Activated T-cell treated with anti-CD3 and anti-CD28 coated beads for 1 hour (primary cell): ENCODE data around the gene CPOX.
A peak's percentile ranks its signal among the peaks of the same experiment; 100 is the strongest.
"Not testable (repeated sequence)": the region's sequence is repeated elsewhere in the genome, so short reads cannot be mapped to it uniquely, and the experiment has no call there.

Experiments used
- DNase-seq: peaks from one replicate; pipeline ENCODE4 v3.0.0-alpha.2; 2020; ENCODE audit warnings: low read depth

The CPOX gene

GRCh38 chr3:98593046-98593936 lies at the start of gene CPOX:
Gene CPOX, minus strand, starts transcription at chr3:98593611. Its CDS starts 107 bp downstream, at chr3:98593504.
- DNase-seq, result peak; percentile 68

- not testable (repeated sequence) for DNase-seq
Measured at GRCh38 chr3:98642769-98643168, 49.4 kb upstream of the CPOX start.

GRCh38 chr3:98641756-98642155 lies 48.3 kb upstream of the CPOX start:
- not testable (repeated sequence) for DNase-seq

- DNase-seq, result not testable (repeated sequence)
Measured at GRCh38 chr3:98638515-98638914, 45.1 kb upstream of the CPOX start.

- DNase-seq, result no peak
Measured at GRCh38 chr3:98630416-98630815, 37.0 kb upstream of the CPOX start.

GRCh38 chr3:98628317-98628716 lies 34.9 kb upstream of the CPOX start:
- DNase-seq, result no peak

- DNase-seq, result no peak
Measured at GRCh38 chr3:98626151-98626550, 32.7 kb upstream of the CPOX start.

- DNase-seq, result no peak
Measured at GRCh38 chr3:98623572-98624280, 30.3 kb upstream of the CPOX start.

- no peak for DNase-seq
Measured at GRCh38 chr3:98617841-98618240, 24.4 kb upstream of the CPOX start.

GRCh38 chr3:98613616-98614015 lies 20.2 kb upstream of the CPOX start:
- no peak for DNase-seq

- no peak for DNase-seq
Measured at GRCh38 chr3:98612996-98613517, 19.6 kb upstream of the CPOX start.

GRCh38 chr3:98612587-98612986 lies 19.2 kb upstream of the CPOX start:
- no peak for DNase-seq

- no peak for DNase-seq
Measured at GRCh38 chr3:98608029-98608428, 14.6 kb upstream of the CPOX start.

- no peak for DNase-seq
Measured at GRCh38 chr3:98603580-98603979, 10.2 kb upstream of the CPOX start.

GRCh38 chr3:98602078-98602678 lies 8.8 kb upstream of the CPOX start:
- DNase-seq, result no peak

GRCh38 chr3:98601180-98601579 lies 7.8 kb upstream of the CPOX start:
- DNase-seq, result no peak

- no peak for DNase-seq
Measured at GRCh38 chr3:98600412-98601095, 7.1 kb upstream of the CPOX start.

GRCh38 chr3:98599647-98600411 lies 6.4 kb upstream of the CPOX start:
- DNase-seq, result no peak

- DNase-seq, result no peak
Measured at GRCh38 chr3:98598492-98598891, 5.1 kb upstream of the CPOX start.

- DNase-seq, result no peak
Measured at GRCh38 chr3:98596541-98597500, 3.4 kb upstream of the CPOX start.
